NCI-H128 (cell line): ENCODE measurements around the gene INPP5J.
"Not testable (repeated sequence)": the region's sequence is repeated elsewhere in the genome, so short reads cannot be mapped to it uniquely, and the experiment has no call there.

Experiments used
- DNase-seq: peaks from one replicate; lab custom pipeline; 2025; ENCODE audit not compliant: unreplicated experiment; lab: John Stamatoyannopoulos, UW

Gene INPP5J

GRCh38 chr22:31100762-31101525 is 21.8 kb upstream of the INPP5J start:
- no peak for DNase-seq

- DNase-seq = no peak
These were observed 20.2 kb upstream of the INPP5J start for GRCh38 chr22:31102441-31103081.

DNA sequence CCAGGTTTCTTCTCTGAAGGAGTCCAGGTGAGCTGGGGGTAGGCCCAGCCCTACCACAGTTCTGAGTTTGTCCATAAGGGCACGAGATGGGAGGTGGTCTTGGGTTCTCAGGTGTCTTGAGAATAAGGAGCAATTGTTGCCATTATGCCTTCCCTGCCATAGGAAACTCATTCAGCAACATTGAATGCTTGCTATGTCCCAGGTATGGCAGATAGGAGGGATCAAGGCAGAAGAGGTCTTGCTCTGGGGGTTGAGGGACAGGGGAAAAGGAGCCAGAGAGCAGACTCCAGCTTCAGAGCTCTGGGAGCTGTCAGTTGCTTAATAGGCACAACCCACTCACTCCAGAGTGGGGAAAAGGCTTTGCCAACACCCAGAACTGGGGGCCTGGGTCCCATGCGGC is 19.7 kb upstream of the INPP5J start:
- DNase-seq = no peak

- DNase-seq = no peak
These were observed 18.7 kb upstream of the INPP5J start for GRCh38 chr22:31103899-31104694.

GRCh38 chr22:31104869-31105268 is 17.9 kb upstream of the INPP5J start:
- no peak for DNase-seq

- no peak for DNase-seq
These were observed 17.4 kb upstream of the INPP5J start for GRCh38 chr22:31105282-31105929.

GRCh38 chr22:31106001-31106571 is 16.7 kb upstream of the INPP5J start:
- DNase-seq = no peak

GRCh38 chr22:31106731-31107177 is 16.0 kb upstream of the INPP5J start:
- no peak for DNase-seq

GRCh38 chr22:31107178-31107893 is 15.4 kb upstream of the INPP5J start, which contains the start of gene SELENOM:
Gene SELENOM (minus strand): TSS chr22:31107568. CDS start chr22:31107505, 63 bp downstream.
- peak; percentile 17 for DNase-seq

DNA sequence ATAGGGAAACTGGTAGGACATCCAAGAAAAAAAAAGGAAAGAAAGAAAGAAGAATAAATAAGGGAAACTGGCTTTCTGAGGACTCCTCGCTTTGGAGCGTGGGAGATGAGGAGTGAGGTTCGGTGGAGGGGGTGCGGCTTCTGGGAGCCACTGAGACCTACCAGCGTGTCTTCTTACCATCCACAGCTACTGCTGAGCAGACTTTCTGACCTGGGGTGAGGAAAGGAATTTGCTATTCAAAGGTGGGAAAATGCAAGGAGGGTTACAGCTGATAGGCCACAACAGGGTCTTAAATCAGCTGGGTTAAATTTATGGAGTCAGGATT is 14.9 kb upstream of the INPP5J start:
- DNase-seq = no peak

DNA sequence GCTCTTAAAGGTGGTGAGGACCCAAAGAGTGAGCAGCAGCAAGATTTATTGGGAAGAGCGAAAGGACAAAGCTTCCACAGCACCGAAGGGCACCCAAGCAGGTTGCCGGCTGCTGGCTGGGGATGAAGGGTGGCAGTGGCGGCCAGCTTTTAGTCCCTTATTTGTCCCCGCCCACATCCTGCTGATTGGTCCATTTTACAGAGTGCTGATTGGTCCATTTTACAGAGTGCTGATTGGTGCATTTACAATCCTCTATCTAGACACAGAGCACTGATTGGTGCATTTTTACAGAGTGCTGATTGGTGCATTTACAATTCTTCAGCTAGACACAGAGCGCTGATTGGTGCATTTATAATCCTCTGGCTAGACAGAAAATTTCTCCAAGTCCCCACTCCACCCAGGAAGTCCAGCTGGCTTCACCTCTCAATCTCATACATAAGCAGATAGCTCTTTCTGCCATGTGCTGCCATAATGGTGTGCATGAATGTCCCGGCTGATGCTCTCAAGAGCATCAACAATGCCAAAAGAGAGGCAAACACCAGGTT is 10.1 kb upstream of the INPP5J start:
- not testable (repeated sequence) for DNase-seq

DNA sequence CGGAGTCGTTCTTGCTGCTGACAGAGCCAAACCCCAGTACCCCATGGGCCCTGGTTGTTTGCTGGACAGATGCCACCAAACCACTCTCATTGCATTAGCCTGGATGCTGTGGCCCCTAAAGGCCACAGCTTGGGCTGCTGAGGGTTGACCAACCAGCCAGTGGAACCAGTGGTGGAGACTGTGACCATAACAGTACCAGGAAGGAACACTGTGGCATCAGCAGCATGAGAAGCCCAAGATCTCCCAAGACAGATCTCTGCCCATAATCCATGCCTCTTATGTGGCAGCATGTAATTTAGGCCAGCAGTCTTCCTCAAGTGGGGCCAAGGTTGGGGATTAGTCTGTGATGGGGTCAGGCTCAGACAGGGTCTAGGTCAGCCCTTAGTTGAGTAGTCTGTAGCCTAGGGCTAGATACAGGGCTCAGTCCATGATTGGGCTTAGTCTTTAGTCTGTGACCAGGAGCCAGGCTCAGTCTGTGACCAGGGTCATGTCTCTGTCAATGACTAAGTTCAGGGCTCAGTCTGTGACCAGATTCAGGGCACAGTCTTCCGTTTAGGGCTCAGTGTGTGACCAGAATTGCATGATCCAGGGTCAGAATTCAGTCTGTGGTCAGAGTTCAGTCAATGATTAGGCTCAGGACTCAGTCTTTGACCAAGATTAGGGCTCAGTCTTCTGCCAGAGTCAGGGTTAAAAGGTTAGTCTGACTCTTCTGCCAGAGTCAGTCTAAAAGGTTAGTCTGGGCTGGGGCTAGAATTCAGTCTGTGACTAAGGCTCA is 4.5 kb upstream of the INPP5J start:
- no peak for DNase-seq

GRCh38 chr22:31119026-31119717 is 3.6 kb upstream of the INPP5J start:
- no peak for DNase-seq

DNA sequence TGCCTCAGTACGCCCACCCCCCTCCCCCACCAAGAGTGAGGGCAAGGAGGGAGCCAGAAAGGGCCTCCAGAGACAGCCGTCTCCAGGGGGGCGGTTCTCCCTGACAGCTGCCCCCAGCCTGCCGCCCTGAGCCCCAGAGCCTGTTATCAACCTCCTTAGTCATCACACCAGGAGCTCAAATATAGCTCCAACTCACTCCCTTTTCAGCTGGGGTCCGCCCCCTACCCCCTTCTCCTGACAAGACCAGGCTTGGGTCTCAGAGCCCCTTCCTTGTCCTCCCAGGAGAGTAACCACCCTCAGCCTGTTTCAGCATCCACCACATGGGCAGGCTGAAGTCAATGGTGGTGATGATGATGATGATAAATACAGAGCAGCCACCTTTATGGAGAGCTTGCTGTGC is 2.5 kb upstream of the INPP5J start:
- DNase-seq = no peak

DNA sequence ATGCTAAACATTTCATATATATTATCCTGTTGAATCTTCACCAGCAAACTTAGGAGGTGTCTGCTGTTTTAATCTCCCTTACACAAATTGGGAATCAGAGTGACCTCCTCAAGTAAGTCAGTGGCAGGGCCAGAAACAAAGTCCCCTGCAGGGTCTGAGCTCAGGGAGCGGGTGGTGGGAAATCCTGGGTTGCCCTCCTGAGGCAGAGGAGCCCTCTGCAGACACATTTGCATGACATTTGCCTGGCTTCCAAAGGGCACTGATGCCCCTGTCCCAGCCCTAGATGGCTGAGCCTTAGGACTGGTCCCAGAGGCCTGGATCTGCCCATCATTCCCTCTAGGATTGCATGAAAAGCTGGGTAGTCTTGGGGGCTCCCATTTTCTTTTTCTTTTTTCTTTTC is 2.1 kb upstream of the INPP5J start:
- DNase-seq = no peak

DNA sequence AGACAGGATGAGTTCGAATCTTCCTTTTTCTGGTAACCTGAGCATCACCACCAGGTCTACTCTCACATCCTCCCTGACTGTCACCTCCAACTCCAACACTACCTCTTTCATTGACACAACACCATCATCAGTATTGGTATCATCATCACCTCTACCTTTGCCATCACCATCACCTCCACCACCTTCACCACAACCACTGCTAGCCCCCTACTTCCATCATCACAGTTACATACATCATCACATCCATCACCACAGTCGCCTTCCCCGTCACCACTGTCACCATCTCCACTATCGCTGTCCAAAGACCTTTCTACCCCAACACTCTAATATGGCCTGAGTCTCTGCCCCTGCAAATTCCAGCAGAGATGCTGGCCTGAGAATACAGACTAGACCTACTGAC is 1.4 kb upstream of the INPP5J start:
- no peak for DNase-seq

GRCh38 chr22:31122196-31122531 is 602 bp upstream of the INPP5J start:
- no peak for DNase-seq

DNA sequence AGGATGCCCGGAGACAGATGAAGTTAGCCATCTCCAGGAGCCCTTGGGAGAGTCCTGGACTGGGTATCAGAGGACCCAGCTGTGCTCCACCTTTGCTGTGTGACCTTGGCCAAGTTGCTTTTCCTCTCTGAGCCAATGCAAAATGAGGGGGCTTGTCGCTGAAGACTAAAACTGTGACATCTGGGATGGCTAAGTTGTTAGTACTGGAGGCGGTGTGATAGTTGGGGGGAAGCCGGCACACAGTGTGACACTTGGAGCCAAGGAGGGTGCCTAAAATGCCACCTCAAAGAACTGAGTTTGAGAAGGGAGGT is 481 bp downstream of the INPP5J start:
- DNase-seq = no peak

GRCh38 chr22:31124290-31124689 is 1.5 kb downstream of the INPP5J start:
- DNase-seq = no peak
